Spinal cord (tissue), 10 donors: ENCODE measurements around the gene SALL1. TPM values are rescaled to one million over a fixed set of nuclear protein-coding genes. Genes with fewer than 3 reads are reported as not detected.

Experiments used
- DNase-seq, 6 donors: peaks; one replicate each; pipeline versions ENCODE4 v3.0.0 to v3.0.0-alpha.2; 2013 to 2015; ENCODE audit warnings: low spot score in 6 of 6, low read depth in 4 of 6
- H3K27ac ChIP-seq: one replicate; pipeline ENCODE4 v1.5.1; 2013; ENCODE audit warnings: low read depth, low read length, control low read depth
- H3K27me3 ChIP-seq: one replicate; pipeline ENCODE4 v1.6.1; 2013; ENCODE audit warnings: low read length; ENCODE audit not compliant: control insufficient read depth, insufficient read depth
- H3K36me3 ChIP-seq: one replicate; pipeline ENCODE4 v1.6.1; 2013; ENCODE audit warnings: low read length; ENCODE audit not compliant: control insufficient read depth, insufficient read depth
- H3K4me1 ChIP-seq: one replicate; pipeline ENCODE4 v1.6.1; 2013; ENCODE audit warnings: low read length; ENCODE audit not compliant: control insufficient read depth, insufficient read depth
- H3K4me3 ChIP-seq: one replicate; pipeline ENCODE4 v1.5.1; 2013; ENCODE audit warnings: low read depth, low read length, control low read depth
- H3K9me3 ChIP-seq: one replicate; pipeline ENCODE4 v1.6.1; 2013; ENCODE audit warnings: low read length; ENCODE audit not compliant: control insufficient read depth, insufficient read depth
- WGBS: methylation state at CpG from one replicate; pipeline ENCODE4 v1.1.5; 2013; ENCODE audit warnings: missing lambda C conversion rate; ENCODE audit not compliant: insufficient coverage; 5-methylcytosine and 5-hydroxymethylcytosine counted together
- polyA plus RNA-seq, 2 donors: library from polyadenylated mRNA; unstranded; fragments of 120-200 nt; gene quantifications; one replicate each; pipeline ENCODE4 v1.2.1, GENCODE V29; 2013; ENCODE audit not compliant: insufficient read length in 2 of 2
- total RNA-seq, 2 donors: library from RNA; depleted of rRNA in 1 of 2; stranded (reverse); fragments of 120-200 nt in 1 of 2; fragments of >200 nt in 1 of 2; gene quantifications; one replicate each; pipeline versions ENCODE4 v1.2.3 to v1.2.4, GENCODE V29; 2013 to 2014
- donor health status: healthy.

SALL1 gene
- total and polyA plus RNA-seq, 4 donors = 14.7 to 98.7 (median 48.5) TPM

GRCh38 chr16:51146256-51146924 lies 4.7 kb downstream of the SALL1 start:
- peak overlapping the region; percentile 76 for H3K4me3 ChIP-seq
- H3K27ac ChIP-seq = peak overlapping the region; percentile 94
- WGBS = no CpG with 5 or more reads among the region's 6 CpGs
- H3K27me3 ChIP-seq = peaks cover 24% of the 10 kb centered on the region
- peak in 3 of 6 donors; percentile 57 to 85 (median 74) for DNase-seq
- H3K9me3 ChIP-seq = no peaks in the 10 kb centered on the region
- peaks cover 8% of the 10 kb centered on the region for H3K36me3 ChIP-seq
- peaks cover 20% of the 10 kb centered on the region for H3K4me1 ChIP-seq

GRCh38 chr16:51144203-51144602 lies 6.9 kb downstream of the SALL1 start:
- peaks cover 27% of the 10 kb centered on the region for H3K4me1 ChIP-seq
- no CpG with 5 or more reads among the region's 1 CpG for WGBS
- peaks cover 6% of the 10 kb centered on the region for H3K27me3 ChIP-seq
- H3K9me3 ChIP-seq = no peaks in the 10 kb centered on the region
- peak overlapping the region; percentile 14 for H3K4me3 ChIP-seq
- peak overlapping the region; percentile 94 for H3K27ac ChIP-seq
- peak in 1 of 6 donors; percentile 41 for DNase-seq
- peaks cover 24% of the 10 kb centered on the region for H3K36me3 ChIP-seq

GRCh38 chr16:51143196-51143977 lies 7.7 kb downstream of the SALL1 start:
- H3K27ac ChIP-seq = peak overlapping the region; percentile 64
- H3K36me3 ChIP-seq = peaks cover 27% of the 10 kb centered on the region
- H3K4me1 ChIP-seq = peaks cover 34% of the 10 kb centered on the region
- H3K27me3 ChIP-seq = peaks cover 6% of the 10 kb centered on the region
- peak in 1 of 6 donors; percentile 65 for DNase-seq
- peak overlapping the region; percentile 1 for H3K4me3 ChIP-seq
- H3K9me3 ChIP-seq = no peaks in the 10 kb centered on the region
- 100% methylated on average over 1 of the region's 5 CpGs for WGBS

- Histone ChIP-seq H3K4me3 (no peak overlapping the region), H3K9me3 (no peaks in the 10 kb centered on the region), H3K27ac (peak overlapping the region; percentile 43), H3K36me3 (peaks cover 34% of the 10 kb centered on the region), H3K27me3 (peaks cover 6% of the 10 kb centered on the region), H3K4me1 (peaks cover 45% of the 10 kb centered on the region)
- WGBS = 59% methylated on average over 18 of the region's 21 CpGs
- peak in 1 of 6 donors; percentile 56 for DNase-seq
Observed at GRCh38 chr16:51141541-51141940, 9.5 kb downstream of the SALL1 start.

- 60% methylated on average over 9 of the region's 9 CpGs for WGBS
- peaks cover 45% of the 10 kb centered on the region for H3K4me1 ChIP-seq
- peak overlapping the region; percentile 43 for H3K27ac ChIP-seq
- peaks cover 34% of the 10 kb centered on the region for H3K36me3 ChIP-seq
- peak in 1 of 6 donors; percentile 82 for DNase-seq
- H3K27me3 ChIP-seq = peaks cover 2% of the 10 kb centered on the region
- no peak overlapping the region for H3K4me3 ChIP-seq
- H3K9me3 ChIP-seq = no peaks in the 10 kb centered on the region
Observed at GRCh38 chr16:51141106-51141505, 10.0 kb downstream of the SALL1 start.

- WGBS = 88% methylated on average over 15 of the region's 15 CpGs
- no peak for DNase-seq
- H3K4me3 ChIP-seq = no peak overlapping the region
- peaks cover 34% of the 10 kb centered on the region for H3K36me3 ChIP-seq
- H3K27ac ChIP-seq = peak overlapping the region; percentile 36
- peaks cover 2% of the 10 kb centered on the region for H3K27me3 ChIP-seq
- H3K9me3 ChIP-seq = no peaks in the 10 kb centered on the region
- H3K4me1 ChIP-seq = peaks cover 45% of the 10 kb centered on the region
Observed at GRCh38 chr16:51140112-51140511, 11.0 kb downstream of the SALL1 start.

GRCh38 chr16:51139568-51139967 lies 11.5 kb downstream of the SALL1 start:
- no peak overlapping the region for H3K27ac ChIP-seq
- WGBS = 89% methylated on average over 11 of the region's 11 CpGs

GRCh38 chr16:51138178-51138577 lies 12.9 kb downstream of the SALL1 start:
- Histone ChIP-seq H3K9me3 (no peaks in the 10 kb centered on the region), H3K27me3 (peaks cover 19% of the 10 kb centered on the region), H3K4me1 (peaks cover 64% of the 10 kb centered on the region), H3K36me3 (peaks cover 44% of the 10 kb centered on the region), H3K27ac (peak overlapping the region; percentile 61), H3K4me3 (no peak overlapping the region)
- WGBS = 62% methylated on average over 8 of the region's 10 CpGs
- no peak for DNase-seq

More at GRCh38 chr16:51139568-51139967, 11.5 kb downstream of the SALL1 start:
- H3K4me3 ChIP-seq = no peak overlapping the region
- no peak for DNase-seq
- no peaks in the 10 kb centered on the region for H3K9me3 ChIP-seq
- H3K4me1 ChIP-seq = peaks cover 51% of the 10 kb centered on the region
- H3K27me3 ChIP-seq = peaks cover 7% of the 10 kb centered on the region
- peaks cover 39% of the 10 kb centered on the region for H3K36me3 ChIP-seq

GRCh38 chr16:51137097-51137496 lies 14.0 kb downstream of the SALL1 start:
- H3K27ac ChIP-seq = peak overlapping the region; percentile 61
- DNase-seq = peak in 2 of 6 donors; percentile 89 to 90
- peaks cover 44% of the 10 kb centered on the region for H3K36me3 ChIP-seq
- H3K9me3 ChIP-seq = no peaks in the 10 kb centered on the region
- WGBS = 33% methylated on average over 18 of the region's 18 CpGs
- H3K27me3 ChIP-seq = peaks cover 20% of the 10 kb centered on the region
- H3K4me1 ChIP-seq = peaks cover 64% of the 10 kb centered on the region
- H3K4me3 ChIP-seq = no peak overlapping the region
